CD14-positive monocyte (primary cell): ENCODE results near the gene SLCO1B1. TPM values are rescaled to one million over a fixed set of nuclear protein-coding genes. Genes with fewer than 3 reads are reported as not detected.

Source experiments
- DNase-seq, 3 donors: peaks; one replicate each; pipeline ENCODE4 v3.0.0-alpha.2; 2011 to 2022
- H2AFZ ChIP-seq: 2 replicates; pipeline ENCODE4 v1.6.0; 2012; ENCODE audit warnings: mild to moderate bottlenecking, low read depth, low read length, inconsistent platforms; ENCODE audit not compliant: insufficient read depth, poor library complexity, severe bottlenecking
- H3K27ac ChIP-seq, 2 donors: 1 replicate in 1 of 2; 2 replicates in 1 of 2; pipeline ENCODE4 v1.5.1; 2012 to 2013; ENCODE audit warnings: low read length in 2 of 2, control low read depth in 1 of 2, inconsistent platforms in 1 of 2, low read depth in 1 of 2, mild to moderate bottlenecking in 1 of 2
- H3K27me3 ChIP-seq, 2 donors: one replicate each; pipeline versions ENCODE4 v1.6.0 to v1.6.1; 2011 to 2013; ENCODE audit warnings: low read length in 2 of 2; ENCODE audit not compliant: control insufficient read depth in 2 of 2, insufficient read depth in 2 of 2
- H3K36me3 ChIP-seq, 2 donors: replicated peaks in 1 of 2; 1 replicate in 1 of 2; 2 replicates in 1 of 2; pipeline versions ENCODE4 v1.5.1 to v1.6.1; 2012 to 2013; ENCODE audit warnings: low read length in 2 of 2, control low read depth in 1 of 2, inconsistent platforms in 1 of 2, mild to moderate bottlenecking in 1 of 2; ENCODE audit not compliant: insufficient read depth in 2 of 2, control insufficient read depth in 1 of 2
- H3K4me1 ChIP-seq, 2 donors: 1 replicate in 1 of 2; 2 replicates in 1 of 2; pipeline versions ENCODE4 v1.5.1 to v1.6.1; 2012 to 2013; ENCODE audit warnings: low read length in 2 of 2, control low read depth in 1 of 2, inconsistent platforms in 1 of 2, mild to moderate bottlenecking in 1 of 2, moderate library complexity in 1 of 2; ENCODE audit not compliant: insufficient read depth in 2 of 2, control insufficient read depth in 1 of 2
- H3K4me2 ChIP-seq: replicated peaks from 2 replicates; pipeline ENCODE3; 2012; ENCODE audit warnings: low read length, moderate library complexity, mild to moderate bottlenecking; ENCODE audit not compliant: poor library complexity, severe bottlenecking; ENCODE audit errors: extremely low read depth
- H3K4me3 ChIP-seq, 3 experiments: fragments of 200-600 bp in 1 of 3; sonication (generic) in 1 of 3; replicated peaks in 1 of 3; 1 replicate in 2 of 3; 2 replicates in 1 of 3; pipeline ENCODE4 v1.5.1; 2011 to 2013; ENCODE audit warnings: low read length in 3 of 3, mild to moderate bottlenecking in 3 of 3, control low read depth in 2 of 3, low read depth in 2 of 3, inconsistent platforms in 1 of 3, moderate library complexity in 1 of 3
- H3K79me2 ChIP-seq: 2 replicates; pipeline ENCODE4 v1.6.0; 2012; ENCODE audit warnings: mild to moderate bottlenecking, control low read depth, inconsistent platforms, low read length, moderate library complexity; ENCODE audit not compliant: insufficient read depth
- H3K9ac ChIP-seq: 2 replicates; pipeline ENCODE4 v1.6.0; 2017; ENCODE audit warnings: low read length, mild to moderate bottlenecking; ENCODE audit not compliant: insufficient read depth, poor library complexity, severe bottlenecking
- H3K9me3 ChIP-seq, 2 donors: replicated peaks in 1 of 2; 1 replicate in 1 of 2; 2 replicates in 1 of 2; pipeline versions ENCODE4 v1.5.1 to v1.6.1; 2012 to 2013; ENCODE audit warnings: low read length in 2 of 2, control low read depth in 1 of 2; ENCODE audit not compliant: control insufficient read depth in 1 of 2, insufficient read depth in 1 of 2
- H4K20me1 ChIP-seq: 2 replicates; pipeline ENCODE4 v1.6.0; 2012; ENCODE audit warnings: mild to moderate bottlenecking, low read length, control low read depth, moderate library complexity; ENCODE audit not compliant: insufficient read depth
- H3K27ac Mint-ChIP-seq, 7 donors: one replicate each; pipeline ENCODE4 v1.8.0; 2020; ENCODE audit warnings: mild to moderate bottlenecking in 7 of 7, mixed read lengths in 7 of 7, moderate library complexity in 6 of 7, inconsistent platforms in 2 of 7
- H3K27me3 Mint-ChIP-seq, 3 donors: one replicate each; pipeline ENCODE4 v1.8.0; 2021 to 2022; ENCODE audit warnings: low read depth in 3 of 3, mild to moderate bottlenecking in 3 of 3, mixed read lengths in 3 of 3, moderate library complexity in 3 of 3, inconsistent platforms in 1 of 3
- H3K36me3 Mint-ChIP-seq, 2 donors: one replicate each; pipeline ENCODE4 v1.8.0; 2020; ENCODE audit warnings: mixed read lengths in 2 of 2, inconsistent platforms in 1 of 2, mild to moderate bottlenecking in 1 of 2
- H3K4me1 Mint-ChIP-seq: one replicate; pipeline ENCODE4 v1.8.0; 2020; ENCODE audit warnings: mild to moderate bottlenecking, mixed read lengths
- H3K4me3 Mint-ChIP-seq, 2 donors: one replicate each; pipeline ENCODE4 v1.8.0; 2020; ENCODE audit warnings: mild to moderate bottlenecking in 2 of 2, mixed read lengths in 2 of 2, moderate library complexity in 1 of 2
- H3K9me3 Mint-ChIP-seq, 7 donors: one replicate each; pipeline ENCODE4 v1.8.0; 2020 to 2022; ENCODE audit warnings: mixed read lengths in 7 of 7, mild to moderate bottlenecking in 6 of 7, moderate library complexity in 6 of 7, inconsistent platforms in 2 of 7
- CTCF ChIP-seq: fragments of 200-600 bp; IDR thresholded peaks from one replicate; pipeline ENCODE4 v1.8.0; 2022; ENCODE audit warnings: antibody characterized with exemption, mild to moderate bottlenecking
- WGBS: methylation state at CpG from one replicate; pipeline ENCODE4 v1.1.5; 2013; ENCODE audit warnings: missing lambda C conversion rate; ENCODE audit not compliant: insufficient coverage; 5-methylcytosine and 5-hydroxymethylcytosine counted together
- intact Hi-C, 2 donors: fragments of 100-400 bp; cut with micrococcal nuclease; formaldehyde crosslinking; loops; one replicate each; pipeline versions ENCODE4 v1.15.0 to v1.15.1; 2023
- polyA plus RNA-seq, 3 donors: library from polyadenylated mRNA; depleted of rRNA in 1 of 3; unstranded in 2 of 3; stranded (reverse) in 1 of 3; fragments of 300-500 nt in 2 of 3; fragments of >200 nt in 1 of 3; fragmentation: Illumina TruSeq in 2 of 3; gene quantifications; 1 replicate in 2 of 3; 2 replicates in 1 of 3; pipeline ENCODE4 v1.2.3, GENCODE V29; 2012 to 2021

Gene SLCO1B1
- polyA plus RNA-seq, 3 donors = not detected

GRCh38 chr12:21111732-21112131, 19.3 kb upstream of the SLCO1B1 start:
- no peaks in the 10 kb centered on the region for H4K20me1 ChIP-seq
- Mint-ChIP-seq H3K36me3 (no peaks in the 10 kb centered on the region), H3K4me3 (no peak overlapping the region), H3K27ac (no peak overlapping the region), H3K9me3 (peaks cover 1 to 8% (median 3%) of the 10 kb centered on the region in 7 donors), H3K27me3 (peaks cover 0 to 3% (median 0%) of the 10 kb centered on the region in 3 donors), H3K4me1 (no peaks in the 10 kb centered on the region)
- H3K27ac ChIP-seq = no peak overlapping the region
- H3K4me1 ChIP-seq = no peaks in the 10 kb centered on the region
- H3K9me3 ChIP-seq = peaks cover 3 to 4% of the 10 kb centered on the region in 2 donors
- intact Hi-C loops = no loop called here
- H3K27me3 ChIP-seq = no peaks in the 10 kb centered on the region
- no peak for DNase-seq
- no peaks in the 10 kb centered on the region for H3K36me3 ChIP-seq
- no peak overlapping the region for H3K9ac ChIP-seq
- WGBS = 90% methylated on average over 4 of the region's 4 CpGs
- no peak for TF ChIP-seq CTCF
- H3K4me3 ChIP-seq = no peak overlapping the region
- H3K79me2 ChIP-seq = no peaks in the 10 kb centered on the region
- H2AFZ ChIP-seq = no peak overlapping the region
- no peak overlapping the region for H3K4me2 ChIP-seq

- peaks cover 5 to 7% of the 10 kb centered on the region in 2 donors for H3K9me3 ChIP-seq
- no peaks in the 10 kb centered on the region for H3K4me1 ChIP-seq
- H3K27me3 Mint-ChIP-seq = peaks cover 0 to 3% (median 0%) of the 10 kb centered on the region in 3 donors
- no peak overlapping the region for H3K4me3 ChIP-seq
- H3K4me1 Mint-ChIP-seq = no peaks in the 10 kb centered on the region
- H4K20me1 ChIP-seq = no peaks in the 10 kb centered on the region
- H3K79me2 ChIP-seq = no peaks in the 10 kb centered on the region
- intact Hi-C loops = no loop called here
- H3K36me3 Mint-ChIP-seq = no peaks in the 10 kb centered on the region
- no peak overlapping the region for H3K4me2 ChIP-seq
- no peak for TF ChIP-seq CTCF
- DNase-seq = no peak
- no peak overlapping the region for H3K27ac ChIP-seq
- peaks cover 1 to 16% (median 7%) of the 10 kb centered on the region in 7 donors for H3K9me3 Mint-ChIP-seq
- no peak overlapping the region for H2AFZ ChIP-seq
- H3K27me3 ChIP-seq = no peaks in the 10 kb centered on the region
- no CpG with 5 or more reads among the region's 7 CpGs for WGBS
- no peak overlapping the region for H3K4me3 Mint-ChIP-seq
- no peaks in the 10 kb centered on the region for H3K36me3 ChIP-seq
- no peak overlapping the region for H3K27ac Mint-ChIP-seq
- H3K9ac ChIP-seq = no peak overlapping the region
Measured at GRCh38 chr12:21113266-21113665, 17.7 kb upstream of the SLCO1B1 start.
